ENCODE data around the gene PLEKHS1.
"Not testable (repeated sequence)": the region's sequence is repeated elsewhere in the genome, so short reads cannot be mapped to it uniquely, and the experiment has no call there.

PLEKHS1 gene

DNA sequence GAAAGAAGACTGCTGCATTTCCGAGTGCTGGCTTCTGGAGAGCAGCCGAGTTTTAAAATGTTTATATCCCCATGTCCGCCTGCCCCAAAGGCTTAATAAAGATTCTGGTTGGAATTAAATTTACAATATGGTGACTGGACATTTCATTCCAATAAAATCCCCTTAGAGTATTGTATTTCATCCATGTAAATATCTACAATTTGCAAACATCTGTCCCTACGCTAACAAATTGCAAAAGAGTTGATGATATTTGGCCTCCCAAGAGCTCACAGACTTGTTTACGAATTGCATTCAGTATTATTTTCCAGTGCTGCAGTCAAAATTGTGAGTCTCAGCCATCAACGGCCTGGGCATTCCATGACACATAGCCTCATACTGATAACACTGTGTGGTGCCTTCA lies 50.1 kb downstream of the PLEKHS1 start:
- DNase-seq = no peak

- DNase-seq = no peak
These were observed 51.5 kb downstream of the PLEKHS1 start for GRCh38 chr10:113802997-113803396.

DNA sequence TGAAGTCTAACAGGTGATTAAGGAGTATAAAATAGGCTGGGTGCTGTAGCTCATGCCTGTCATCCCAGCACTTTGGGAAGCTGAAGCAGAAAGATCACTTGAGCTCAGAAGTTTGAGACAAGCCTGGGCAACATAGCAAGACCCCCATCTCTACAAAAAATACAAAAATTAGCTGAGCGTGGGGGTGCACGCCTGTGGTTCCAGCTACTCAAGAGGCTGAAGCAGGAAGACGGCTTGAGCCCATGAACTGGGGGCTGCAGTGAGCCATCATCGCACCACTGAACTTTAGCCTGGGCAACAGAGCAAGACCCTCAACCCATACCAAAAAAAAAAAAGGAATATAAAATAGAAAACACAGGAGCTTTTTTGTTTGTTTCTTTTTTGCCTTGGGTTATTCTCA lies 55.0 kb downstream of the PLEKHS1 start:
- no peak for DNase-seq

DNA sequence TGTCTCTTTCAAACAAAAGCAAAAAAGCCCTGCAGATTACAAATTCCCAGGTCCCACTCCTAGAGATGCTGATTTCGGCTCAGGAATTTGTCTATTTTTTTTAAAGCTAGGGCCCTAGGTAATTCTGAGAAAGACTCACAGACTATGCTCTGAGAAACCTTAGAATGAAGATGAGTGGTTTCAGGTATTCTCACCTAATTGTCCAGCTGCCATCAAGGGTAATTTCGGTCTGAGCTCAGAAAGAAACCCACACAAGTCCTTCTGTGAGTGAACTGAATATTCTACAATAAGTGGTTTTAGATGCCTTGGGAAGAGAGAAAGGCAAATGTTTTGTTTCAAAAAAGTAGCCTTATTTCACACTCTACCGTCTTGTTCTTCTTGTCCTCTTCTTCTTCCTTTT lies 56.7 kb downstream of the PLEKHS1 start:
- no peak for DNase-seq

GRCh38 chr10:113814700-113815099 lies 63.2 kb downstream of the PLEKHS1 start:
- not testable (repeated sequence) for DNase-seq

DNA sequence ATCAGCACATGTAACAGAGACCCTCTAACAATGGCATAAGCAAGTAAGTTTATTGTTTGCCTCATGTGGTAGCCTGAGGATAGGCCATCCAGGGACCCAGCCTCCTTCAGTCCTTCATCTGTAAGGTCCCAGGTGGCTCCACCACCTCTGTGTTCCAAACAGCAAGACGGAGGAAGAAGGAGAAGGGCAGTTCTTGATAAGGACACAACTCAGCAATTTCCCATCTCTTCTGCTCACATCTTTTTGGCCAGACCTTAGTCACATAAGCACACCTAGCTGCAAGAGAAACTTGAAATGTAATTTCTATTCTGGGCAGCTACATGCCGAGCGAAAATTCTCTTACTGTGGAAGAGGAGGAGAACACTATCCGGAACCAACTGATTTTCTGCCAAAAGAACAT lies 68.5 kb downstream of the PLEKHS1 start:
- DNase-seq = no peak

DNA sequence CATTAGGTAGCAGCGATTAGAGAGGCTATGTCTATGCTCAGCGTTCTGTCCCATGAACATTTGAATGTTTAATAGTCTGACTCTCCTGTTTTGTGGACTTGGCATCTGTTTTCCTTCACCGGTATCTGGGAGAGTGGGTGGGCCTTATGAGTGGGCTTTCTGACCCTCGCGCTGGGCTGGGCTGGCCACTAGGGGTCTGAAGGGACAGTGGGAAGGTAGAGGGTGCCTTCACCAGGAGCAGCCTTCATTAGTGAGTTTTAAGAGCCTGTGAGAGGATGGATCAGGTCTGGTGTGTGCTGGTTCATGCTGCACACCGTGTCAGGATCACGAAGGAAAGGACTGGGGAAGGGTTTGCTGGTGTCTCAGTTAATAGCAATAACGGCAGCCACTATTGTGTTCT lies 69.0 kb downstream of the PLEKHS1 start:
- DNase-seq = no peak

DNA sequence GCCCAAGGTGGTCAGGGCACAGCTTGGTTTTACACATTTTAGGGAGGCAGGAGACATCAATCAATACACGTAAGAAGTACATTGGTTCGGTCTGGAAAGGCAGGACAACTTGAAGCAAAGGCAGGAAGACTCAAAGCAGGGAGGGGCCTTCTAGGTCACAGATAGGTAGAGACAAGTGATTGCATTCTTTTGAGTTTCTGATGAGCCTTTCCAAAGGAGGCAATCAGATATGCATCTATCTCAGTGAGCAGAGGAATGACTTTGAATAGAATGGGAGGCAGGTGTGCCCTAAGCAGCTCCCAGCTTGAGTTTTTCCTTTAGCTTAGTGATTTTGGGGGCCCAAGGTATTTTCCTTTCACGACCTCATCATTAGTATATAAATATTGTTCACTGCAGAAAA lies 69.8 kb downstream of the PLEKHS1 start:
- not testable (repeated sequence) for DNase-seq

GRCh38 chr10:113822174-113822573 lies 70.7 kb downstream of the PLEKHS1 start:
- DNase-seq = no peak

DNA sequence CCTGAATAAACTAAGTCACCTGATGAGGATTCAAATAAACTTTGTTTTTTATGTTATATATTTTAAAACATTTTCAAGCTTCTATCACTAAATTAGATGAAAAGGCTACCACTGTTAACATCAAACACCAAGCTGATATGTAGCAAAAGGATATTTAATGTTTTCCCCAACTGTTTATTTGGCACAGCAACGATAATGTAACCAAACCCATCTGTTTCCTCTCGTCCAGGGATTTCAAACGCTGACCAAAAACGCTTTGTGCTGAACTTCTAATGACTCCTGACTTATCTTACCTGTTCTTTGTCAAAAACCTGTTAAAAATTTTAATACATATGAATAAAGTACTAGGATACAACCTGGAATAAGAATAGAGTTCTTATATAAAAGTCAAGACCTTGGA lies 71.9 kb downstream of the PLEKHS1 start:
- no peak for DNase-seq

DNA sequence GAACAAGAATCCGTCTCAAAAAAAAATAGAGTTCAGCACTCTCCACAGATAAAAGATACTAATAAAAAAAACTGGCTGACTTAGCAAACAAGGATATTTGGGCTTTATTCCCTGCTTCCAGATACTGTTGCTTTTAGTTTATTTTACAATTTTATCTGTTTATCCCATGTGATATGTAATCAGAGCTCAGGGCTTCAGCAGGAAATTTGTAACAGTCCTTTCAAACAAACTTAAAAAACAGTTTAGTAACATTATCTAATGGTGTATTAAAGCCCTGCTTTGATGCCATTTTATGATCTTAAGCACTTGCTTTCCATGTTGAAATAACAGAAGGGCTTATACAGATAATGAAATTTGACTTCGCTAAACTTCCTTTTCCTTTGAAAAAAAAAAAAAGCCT lies 74.3 kb downstream of the PLEKHS1 start:
- DNase-seq = no peak

- DNase-seq = not testable (repeated sequence)
These were observed 77.1 kb downstream of the PLEKHS1 start for GRCh38 chr10:113828567-113828966.
